Fibroblast of villous mesenchyme (primary cell): ENCODE measurements around the gene CCDC184. TPM values are rescaled to one million over a fixed set of nuclear protein-coding genes. Genes with fewer than 3 reads are reported as not detected.
"Not testable (repeated sequence)": the region's sequence is repeated elsewhere in the genome, so short reads cannot be mapped to it uniquely, and the experiment has no call there.

Experiments used
- DNase-seq: peaks from one replicate; pipeline ENCODE4 v3.0.0-alpha.2; 2010; ENCODE audit warnings: low read depth
- H3K4me3 ChIP-seq: 2 replicates; pipeline ENCODE4 v1.5.1; 2011; ENCODE audit warnings: low read depth, mild to moderate bottlenecking, low read length
- total RNA-seq: library from RNA; depleted of rRNA; stranded (reverse); fragments of >200 nt; gene quantifications from 2 replicates; pipeline ENCODE4 v1.2.3, GENCODE V29; 2012
- TF ChIP-seq, protein P1 (sequence below): IDR thresholded peaks from 2 replicates; pipeline ENCODE4 v1.5.1; 2012; ENCODE audit warnings: low read depth, mild to moderate bottlenecking, low read length; ENCODE audit not compliant: insufficient read depth

Gene CCDC184
- total RNA-seq, 1 donor: 0.43 TPM

DNA sequence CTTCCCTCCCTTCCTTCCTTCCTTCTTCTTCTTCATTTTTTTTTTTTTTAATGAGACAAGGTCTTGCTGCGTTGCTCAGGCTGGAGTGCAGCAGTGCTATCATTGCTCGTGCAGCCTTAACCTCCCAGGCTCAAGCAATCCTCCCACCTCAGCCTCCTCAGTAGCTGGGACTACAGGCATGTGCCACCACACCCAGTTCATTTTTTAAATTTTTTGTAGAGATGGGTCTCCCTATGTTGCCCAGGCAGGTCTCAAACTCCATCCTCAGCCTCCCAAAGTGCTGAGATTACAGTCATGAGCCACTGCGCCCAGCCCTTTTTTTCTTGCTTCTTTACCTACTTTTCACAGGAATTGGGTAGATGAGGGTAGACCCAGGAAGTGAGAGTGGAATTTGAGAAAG, 18.1 kb downstream of the CCDC184 start:
- DNase-seq: no peak
- no peak overlapping the region for H3K4me3 ChIP-seq
- TF ChIP-seq, protein P1, sequence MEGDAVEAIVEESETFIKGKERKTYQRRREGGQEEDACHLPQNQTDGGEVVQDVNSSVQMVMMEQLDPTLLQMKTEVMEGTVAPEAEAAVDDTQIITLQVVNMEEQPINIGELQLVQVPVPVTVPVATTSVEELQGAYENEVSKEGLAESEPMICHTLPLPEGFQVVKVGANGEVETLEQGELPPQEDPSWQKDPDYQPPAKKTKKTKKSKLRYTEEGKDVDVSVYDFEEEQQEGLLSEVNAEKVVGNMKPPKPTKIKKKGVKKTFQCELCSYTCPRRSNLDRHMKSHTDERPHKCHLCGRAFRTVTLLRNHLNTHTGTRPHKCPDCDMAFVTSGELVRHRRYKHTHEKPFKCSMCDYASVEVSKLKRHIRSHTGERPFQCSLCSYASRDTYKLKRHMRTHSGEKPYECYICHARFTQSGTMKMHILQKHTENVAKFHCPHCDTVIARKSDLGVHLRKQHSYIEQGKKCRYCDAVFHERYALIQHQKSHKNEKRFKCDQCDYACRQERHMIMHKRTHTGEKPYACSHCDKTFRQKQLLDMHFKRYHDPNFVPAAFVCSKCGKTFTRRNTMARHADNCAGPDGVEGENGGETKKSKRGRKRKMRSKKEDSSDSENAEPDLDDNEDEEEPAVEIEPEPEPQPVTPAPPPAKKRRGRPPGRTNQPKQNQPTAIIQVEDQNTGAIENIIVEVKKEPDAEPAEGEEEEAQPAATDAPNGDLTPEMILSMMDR: no peak

DNA sequence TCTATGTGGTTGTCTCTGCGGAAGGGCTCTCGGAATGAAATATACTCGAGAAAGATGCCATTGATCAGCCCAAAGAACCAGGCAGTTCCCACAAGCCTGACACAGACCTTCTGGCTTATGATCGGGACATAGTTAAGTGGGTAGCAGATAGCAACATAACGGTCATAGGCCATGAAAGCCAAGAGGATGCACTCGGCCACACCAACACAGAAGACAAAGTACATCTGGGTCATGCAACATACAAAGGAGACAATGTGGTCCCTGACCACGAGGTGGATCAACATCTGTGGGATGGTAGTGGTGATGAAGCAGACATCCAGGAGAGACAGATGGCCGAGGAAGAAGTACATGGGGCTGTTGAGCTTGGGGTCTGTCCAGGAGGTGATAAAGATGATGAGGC, 19.3 kb downstream of the CCDC184 start:
- no peak for DNase-seq
- H3K4me3 ChIP-seq: no peak overlapping the region
- TF ChIP-seq, protein P1: no peak

DNA sequence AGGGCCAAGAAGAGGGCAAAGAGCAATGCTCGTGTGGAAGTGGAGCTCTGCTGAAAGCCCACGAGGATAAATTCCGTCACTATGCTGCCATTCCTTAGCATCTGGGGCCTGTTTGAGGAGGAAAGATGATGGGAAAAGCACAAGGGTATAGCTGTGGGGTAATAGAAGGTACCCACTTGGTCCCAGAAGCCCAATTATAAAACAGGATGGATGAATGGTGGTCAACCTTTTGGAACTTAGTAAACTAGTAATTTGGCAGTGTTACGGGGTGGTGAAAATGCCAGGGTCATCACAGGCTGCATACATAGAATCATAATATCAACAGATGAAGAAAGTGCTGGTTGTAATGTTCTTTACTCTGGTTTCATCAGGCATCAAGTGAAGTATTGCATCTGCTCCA, 19.7 kb downstream of the CCDC184 start, which contains the start of gene OR10AD1:
TSS of gene OR10AD1 (minus strand) at position 101 of the 400 bp plus-strand sequence. CDS start at position 101, 0 bp downstream.
- no peak for DNase-seq
- TF ChIP-seq, protein P1: no peak
- no peak within 1 kb of the TSS for H3K4me3 ChIP-seq

DNA sequence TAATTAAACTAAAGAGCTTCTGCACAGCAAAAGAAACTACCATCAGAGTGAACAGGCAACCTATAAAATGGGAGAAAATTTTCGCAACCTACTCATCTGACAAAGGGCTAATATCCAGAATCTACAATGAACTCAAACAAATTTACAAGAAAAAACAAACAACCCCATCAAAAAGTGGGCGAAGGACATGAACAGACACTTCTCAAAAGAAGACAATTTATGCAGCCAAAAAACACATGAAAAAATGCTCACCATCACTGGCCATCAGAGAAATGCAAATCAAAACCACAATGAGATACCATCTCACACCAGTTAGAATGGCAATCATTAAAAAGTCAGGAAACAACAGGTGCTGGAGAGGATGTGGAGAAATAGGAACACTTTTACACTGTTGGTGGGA, 26.1 kb downstream of the CCDC184 start:
- not testable (repeated sequence) for DNase-seq, H3K4me3 ChIP-seq

DNA sequence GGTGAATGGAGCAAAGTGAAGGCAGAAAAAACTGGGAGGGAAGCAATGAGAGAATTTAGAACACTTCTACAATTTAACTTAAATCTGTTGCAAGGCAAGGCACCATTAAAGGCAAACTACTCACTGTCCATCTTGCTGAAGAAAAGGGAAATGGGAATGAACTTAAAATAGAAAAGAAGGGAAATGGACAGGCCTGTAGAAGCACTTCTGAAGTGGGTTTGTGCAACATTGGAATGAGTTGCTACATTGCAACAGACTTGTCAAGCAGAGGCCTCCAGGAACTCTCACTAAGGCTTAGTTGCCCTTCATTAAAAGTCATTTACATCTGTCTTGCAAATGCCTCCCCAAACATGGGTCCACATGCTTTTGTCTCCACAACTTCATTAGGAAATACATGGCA, 33.3 kb downstream of the CCDC184 start:
- H3K4me3 ChIP-seq: no peak overlapping the region
- DNase-seq: peak; percentile 22
- TF ChIP-seq, protein P1: no peak

DNA sequence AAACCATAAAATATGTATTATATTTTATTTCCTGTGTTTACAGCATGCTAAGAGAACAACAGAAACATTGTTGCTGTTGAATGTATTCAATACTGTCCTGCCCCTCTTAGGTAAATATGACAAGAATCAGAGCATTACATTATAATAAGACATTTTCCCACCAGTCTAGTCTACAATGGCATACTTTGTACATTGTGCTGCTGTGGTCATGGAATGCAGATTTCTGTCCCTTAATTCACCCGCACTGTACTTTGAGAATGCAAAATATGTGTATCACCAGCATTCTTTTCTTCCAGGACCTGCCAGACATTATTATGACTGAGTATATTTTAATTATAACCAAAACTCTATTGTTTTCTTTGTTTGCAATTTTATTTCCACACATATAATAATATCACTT, 36.2 kb downstream of the CCDC184 start:
- TF ChIP-seq, protein P1: no peak
- no peak overlapping the region for H3K4me3 ChIP-seq
- no peak for DNase-seq

DNA sequence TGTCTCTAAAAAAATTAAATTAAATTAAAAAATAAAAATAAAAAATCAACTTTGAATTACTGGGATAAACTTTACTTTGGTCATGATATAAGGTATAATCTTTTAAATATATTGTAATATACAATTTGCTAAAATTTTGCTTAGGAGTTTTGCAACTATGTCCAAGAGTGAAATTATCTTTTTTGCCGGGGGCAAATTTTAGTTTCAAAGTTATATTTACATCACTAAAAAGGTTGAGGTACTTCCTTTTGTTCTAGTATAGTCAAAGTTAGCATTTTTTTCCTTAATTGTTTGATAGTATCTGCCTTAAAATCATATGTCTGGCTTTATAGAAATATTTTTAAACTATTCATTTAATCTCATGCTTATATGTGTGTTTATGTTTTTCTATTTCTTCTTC, 37.3 kb downstream of the CCDC184 start:
- TF ChIP-seq, protein P1: no peak
- no peak overlapping the region for H3K4me3 ChIP-seq
- DNase-seq: no peak
